GM12872 (cell line): ENCODE measurements around the gene MTHFSD.

Experiments used
- TF ChIP-seq, protein P1 (sequence below): IDR thresholded peaks from 3 replicates; pipeline ENCODE4 v1.5.1; 2011; ENCODE audit warnings: low read depth, mild to moderate bottlenecking, low read length, moderate library complexity; ENCODE audit not compliant: insufficient read depth

The MTHFSD gene

DNA sequence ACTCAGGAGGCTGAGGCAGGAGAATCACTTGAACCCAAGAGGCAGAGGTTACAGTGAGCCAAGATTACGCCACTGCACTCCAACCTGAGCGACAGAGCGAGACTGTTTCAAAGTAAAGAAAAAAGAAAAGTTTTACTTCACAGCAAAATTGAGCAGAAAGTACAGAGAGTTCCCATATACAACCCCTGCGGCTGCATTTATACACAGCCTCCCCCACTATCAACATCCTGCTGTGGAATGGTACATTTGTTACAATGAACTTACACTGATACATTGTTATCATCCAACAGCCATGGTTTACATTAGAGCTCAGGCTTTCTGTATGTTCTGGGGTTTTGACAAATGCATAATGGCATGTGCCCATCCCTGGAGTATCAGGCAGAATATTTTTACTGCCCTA, 2.6 kb upstream of the MTHFSD start:
- TF ChIP-seq, protein P1, sequence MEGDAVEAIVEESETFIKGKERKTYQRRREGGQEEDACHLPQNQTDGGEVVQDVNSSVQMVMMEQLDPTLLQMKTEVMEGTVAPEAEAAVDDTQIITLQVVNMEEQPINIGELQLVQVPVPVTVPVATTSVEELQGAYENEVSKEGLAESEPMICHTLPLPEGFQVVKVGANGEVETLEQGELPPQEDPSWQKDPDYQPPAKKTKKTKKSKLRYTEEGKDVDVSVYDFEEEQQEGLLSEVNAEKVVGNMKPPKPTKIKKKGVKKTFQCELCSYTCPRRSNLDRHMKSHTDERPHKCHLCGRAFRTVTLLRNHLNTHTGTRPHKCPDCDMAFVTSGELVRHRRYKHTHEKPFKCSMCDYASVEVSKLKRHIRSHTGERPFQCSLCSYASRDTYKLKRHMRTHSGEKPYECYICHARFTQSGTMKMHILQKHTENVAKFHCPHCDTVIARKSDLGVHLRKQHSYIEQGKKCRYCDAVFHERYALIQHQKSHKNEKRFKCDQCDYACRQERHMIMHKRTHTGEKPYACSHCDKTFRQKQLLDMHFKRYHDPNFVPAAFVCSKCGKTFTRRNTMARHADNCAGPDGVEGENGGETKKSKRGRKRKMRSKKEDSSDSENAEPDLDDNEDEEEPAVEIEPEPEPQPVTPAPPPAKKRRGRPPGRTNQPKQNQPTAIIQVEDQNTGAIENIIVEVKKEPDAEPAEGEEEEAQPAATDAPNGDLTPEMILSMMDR, result no peak

DNA sequence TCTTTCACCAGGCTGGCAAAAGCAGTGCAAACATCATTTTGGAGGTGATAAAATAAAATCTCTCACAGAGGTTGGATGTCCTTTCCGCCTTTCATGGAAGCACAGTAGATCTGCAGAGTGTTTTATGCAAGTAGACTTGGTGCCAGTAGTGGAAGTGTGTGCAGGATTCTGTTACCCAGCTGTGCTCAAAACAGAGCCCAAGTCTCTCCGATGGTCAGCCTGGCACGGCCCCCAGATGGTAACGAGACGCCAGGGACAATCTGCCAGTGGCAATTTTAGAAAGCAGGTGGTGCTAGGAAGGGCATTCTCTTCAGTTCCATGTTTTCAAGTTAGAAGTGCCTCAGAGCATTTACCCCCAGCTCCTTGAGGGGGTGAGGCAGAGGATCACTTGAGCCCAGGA, 1.5 kb upstream of the MTHFSD start:
- TF ChIP-seq, protein P1, result no peak

DNA sequence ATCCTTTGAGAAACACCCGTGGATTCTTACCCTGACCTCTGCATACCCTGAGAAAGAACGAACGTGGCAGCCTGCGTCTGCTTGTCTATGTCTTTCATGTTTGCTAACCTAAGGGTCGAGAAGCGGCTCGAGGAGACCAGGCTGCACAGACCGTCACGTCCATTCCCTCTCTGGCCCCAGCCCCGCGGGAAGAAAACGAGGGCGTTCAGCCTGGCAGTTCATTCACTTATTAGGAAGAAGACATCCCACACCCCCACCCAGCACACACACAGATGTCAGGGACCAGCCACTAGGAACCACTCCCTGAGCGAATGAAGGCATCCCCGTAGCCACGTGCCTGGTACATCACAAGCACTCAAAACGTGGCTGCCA, 655 bp upstream of the MTHFSD start:
- TF ChIP-seq, protein P1, result no peak

DNA sequence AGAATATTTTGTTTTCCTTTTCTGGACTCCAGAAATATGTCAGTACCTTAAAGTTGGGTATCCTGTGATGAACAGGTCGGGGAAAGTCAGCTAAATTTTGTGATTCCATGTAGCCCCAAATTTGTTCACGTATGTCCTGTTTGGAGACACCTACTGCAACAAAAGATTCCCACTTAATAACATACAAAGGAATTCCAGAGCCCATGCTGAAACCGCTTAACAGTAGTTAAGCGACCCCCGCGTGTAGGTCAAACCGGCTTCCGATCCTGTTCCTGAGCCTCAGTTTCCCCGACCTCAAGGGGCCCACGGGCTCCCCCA, 477 bp downstream of the MTHFSD start:
- TF ChIP-seq, protein P1, result no peak

DNA sequence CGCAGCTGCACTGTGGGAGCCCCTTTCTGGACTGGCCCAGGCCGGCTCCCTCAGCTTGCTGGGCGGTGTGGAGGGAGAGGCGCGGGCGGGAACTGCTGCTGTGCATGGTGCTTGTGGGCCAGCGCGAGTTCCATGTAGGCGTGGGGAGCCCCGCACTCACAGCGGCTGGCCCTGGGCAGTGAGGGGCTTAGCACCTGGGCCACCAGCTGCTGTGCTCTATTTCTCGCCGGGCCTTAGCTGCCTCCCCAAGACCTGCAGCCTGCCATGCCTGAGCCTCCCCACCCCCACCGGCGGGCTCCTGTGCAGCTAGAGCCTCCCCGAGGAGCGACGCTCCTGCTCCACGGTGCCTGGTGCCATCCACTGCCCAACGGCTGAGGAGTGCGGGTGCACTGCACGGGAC, 1.7 kb downstream of the MTHFSD start:
- TF ChIP-seq, protein P1, result no peak

DNA sequence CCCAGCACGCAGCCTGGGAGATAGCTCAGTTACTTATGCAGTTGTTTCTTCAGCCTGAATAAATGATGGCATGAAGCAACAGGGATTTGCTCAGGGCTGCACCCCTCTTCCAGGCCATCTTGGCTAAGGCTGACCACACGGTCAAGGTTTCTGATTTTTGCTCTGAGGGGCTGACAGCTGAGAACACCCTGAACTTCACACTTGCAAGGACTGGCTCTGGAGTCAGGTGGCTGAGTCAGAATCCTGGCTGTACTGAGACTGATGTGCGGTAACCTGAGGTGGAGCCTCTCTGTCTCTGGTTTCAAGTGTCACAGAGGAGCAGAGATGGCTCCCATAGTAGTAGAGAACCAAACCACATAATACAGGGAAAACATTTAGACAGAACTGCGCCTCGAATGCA, 4.8 kb downstream of the MTHFSD start:
- TF ChIP-seq, protein P1, result no peak

DNA sequence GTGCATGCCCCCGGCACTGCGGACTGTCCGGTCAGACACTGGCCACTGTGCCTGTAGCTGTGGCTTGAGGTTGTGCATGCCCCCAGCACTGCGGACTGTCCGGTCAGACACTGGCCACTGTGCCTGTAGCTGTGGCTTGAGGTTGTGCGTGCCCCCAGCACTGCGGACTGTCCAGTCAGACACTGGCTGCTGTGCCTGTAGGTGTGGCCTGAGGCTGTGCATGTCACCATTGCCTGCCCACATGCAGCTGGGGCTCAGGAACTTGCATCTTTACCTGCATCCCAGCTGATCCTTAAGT, 5.2 kb downstream of the MTHFSD start:
- TF ChIP-seq, protein P1, result no peak
